Thoracic aorta endothelial cell (primary cell): Measurements from ENCODE around the gene C3orf33. TPM values are rescaled to one million over a fixed set of nuclear protein-coding genes. Genes with fewer than 3 reads are reported as not detected.

Experiments
- total RNA-seq: library from RNA; depleted of rRNA; stranded (reverse); fragments of >200 nt; gene quantifications from 2 replicates; pipeline ENCODE4 v1.2.3, GENCODE V29; 2012

C3orf33 gene
- total RNA-seq = 2.2 and 2.4 TPM in 2 replicates

GRCh38 chr3:155805802-155806618, at the start of gene C3orf33:
Gene C3orf33, minus strand, starts transcription at chr3:155806278. Its CDS starts 26 bp downstream, at chr3:155806252.

GRCh38 chr3:155854141-155854940, 48.3 kb upstream of the C3orf33 start, which contains the start of gene SLC33A1:
Gene SLC33A1, minus strand, starts transcription at chr3:155854427. Its CDS starts 430 bp downstream, at chr3:155853997.

GRCh38 chr3:155744626-155745324, 61.3 kb downstream of the C3orf33 start, which contains the start of gene PLCH1:
Gene PLCH1, minus strand, starts transcription at chr3:155745071. Its CDS starts 40,847 bp downstream, at chr3:155704224.

Other genes with a start within 250 kb of the C3orf33 start
- 0.14 and 0.27 TPM in 2 replicates for gene PLCH1, start 61.2 kb downstream of the C3orf33 start, total RNA-seq
- gene SLC33A1, start 48.1 kb upstream of the C3orf33 start, total RNA-seq = 45.2 and 52.1 TPM in 2 replicates
- gene GMPS, start 64.4 kb upstream of the C3orf33 start, total RNA-seq = 90.3 and 125 TPM in 2 replicates